Measurements from ENCODE around the gene MACROD2. TPM values are rescaled to one million over a fixed set of nuclear protein-coding genes. Genes with fewer than 3 reads are reported as not detected.

MACROD2 gene
- polyA plus RNA-seq, 2 of the 4 experiments (the other 2 are of a cell fraction) = 0.96 to 1.3 TPM

GRCh38 chr20:14664101-14664500 is 668.8 kb downstream of the MACROD2 start:
- CTCF ChIA-PET = no interaction called here
- no peak for TF ChIP-seq E2F6 (IDR thresholded peaks at IDR 0.05; ENCODE audit: borderline replicate concordance, low read depth)
- no peak for TF ChIP-seq HDAC2 (IDR thresholded peaks at IDR 0.05)
- no peak for TF ChIP-seq FOSL2 (IDR thresholded peaks at IDR 0.05)
- TF ChIP-seq FOSL2 (CRISPR knock-in tag; IDR thresholded peaks at IDR 0.05) = no peak
- TF ChIP-seq ESRRA (IDR thresholded peaks at IDR 0.05; ENCODE audit: borderline replicate concordance, low read length) = no peak
- TF ChIP-seq GATA3 (IDR thresholded peaks at IDR 0.05; ENCODE audit: borderline replicate concordance) = no peak
- TF ChIP-seq BCL3 (IDR thresholded peaks at IDR 0.05) = no peak
- TF ChIP-seq HEYL (CRISPR knock-in tag; IDR thresholded peaks at IDR 0.05) = no peak
- no peak overlapping the region for H3K4me3 ChIP-seq
- ATAC-seq (no peak), FAIRE-seq (no peak), DNase-seq (ENCODE audit: low read depth in 1 of 2, low spot score in 1 of 2) (no peak)
- no peaks in the 10 kb centered on the region for H3K9me3 ChIP-seq
- H3K4me2 ChIP-seq = no peak overlapping the region
- WGBS (ENCODE audit: missing lambda C conversion rate) = 52% methylated on average over 3 of the region's 3 CpGs
- no peaks in the 10 kb centered on the region for H3K4me1 ChIP-seq
- no peak overlapping the region for H3K27ac ChIP-seq
- POLR2A ChIA-PET = no interaction called here

- Histone ChIP-seq H3K9me3 (no peaks in the 10 kb centered on the region), H3K4me2 (no peak overlapping the region), H3K27ac (no peak overlapping the region), H3K4me3 (no peak overlapping the region), H3K4me1 (no peaks in the 10 kb centered on the region)
- POLR2A ChIA-PET = no interaction called here
- DNase-seq (ENCODE audit: low read depth in 1 of 2, low spot score in 1 of 2) = no peak
- ATAC-seq = no peak
- CTCF ChIA-PET = interaction anchor here (1.0 to 1.7 kb wide), 7 partner anchors 10 to 329 kb away, joined by 3 to 6 read pairs (median 3); partner anchors contain the start of gene FLRT3
- WGBS (ENCODE audit: missing lambda C conversion rate) = 90% methylated on average over 1 of the region's 1 CpG
- TF ChIP-seq FOSB (CRISPR knock-in tag; IDR thresholded peaks at IDR 0.05) = no peak
- TF ChIP-seq MAZ (IDR thresholded peaks at IDR 0.05; ENCODE audit: borderline replicate concordance, low read depth, low read length) = no peak
- TF ChIP-seq KDM1A (IDR thresholded peaks at IDR 0.05; ENCODE audit: low read depth) = no peak
- TF ChIP-seq ZNF302 (CRISPR knock-in tag; IDR thresholded peaks at IDR 0.05) = no peak
- no peak for TF ChIP-seq NFE2L2 (conservative IDR thresholded peaks at IDR 0.05; ENCODE audit: low read length)
- no peak for TF ChIP-seq TP53 (CRISPR knock-in tag; IDR thresholded peaks at IDR 0.05)
- no peak for TF ChIP-seq JUN (IDR thresholded peaks at IDR 0.05)
- no peak for TF ChIP-seq HDAC2 (IDR thresholded peaks at IDR 0.05)
- TF ChIP-seq PHF8 (IDR thresholded peaks at IDR 0.05; ENCODE audit: borderline replicate concordance, low read depth) = no peak
- TF ChIP-seq HOXB5 (CRISPR knock-in tag; IDR thresholded peaks at IDR 0.05) = no peak
- TF ChIP-seq MAFK (IDR thresholded peaks at IDR 0.05; ENCODE audit: partially characterized antibody) = no peak
- no peak for TF ChIP-seq HMGXB4 (CRISPR knock-in tag; IDR thresholded peaks at IDR 0.05; ENCODE audit: borderline replicate concordance)
- TF ChIP-seq MAX (IDR thresholded peaks at IDR 0.05) = no peak
- no peak for TF ChIP-seq CHD2 (IDR thresholded peaks at IDR 0.05; ENCODE audit: low read length, partially characterized antibody)
- TF ChIP-seq KDM5A (IDR thresholded peaks at IDR 0.05) = no peak
- no peak for TF ChIP-seq E2F6 (IDR thresholded peaks at IDR 0.05; ENCODE audit: borderline replicate concordance, low read depth)
- TF ChIP-seq HOXA7 (CRISPR knock-in tag; IDR thresholded peaks at IDR 0.05) = no peak
- no peak for FAIRE-seq
Observed at GRCh38 chr20:14666696-14667095, 671.4 kb downstream of the MACROD2 start.

Data from A549 (cell line).